ENCODE data around the gene CCDC78.

Gene CCDC78

DNA sequence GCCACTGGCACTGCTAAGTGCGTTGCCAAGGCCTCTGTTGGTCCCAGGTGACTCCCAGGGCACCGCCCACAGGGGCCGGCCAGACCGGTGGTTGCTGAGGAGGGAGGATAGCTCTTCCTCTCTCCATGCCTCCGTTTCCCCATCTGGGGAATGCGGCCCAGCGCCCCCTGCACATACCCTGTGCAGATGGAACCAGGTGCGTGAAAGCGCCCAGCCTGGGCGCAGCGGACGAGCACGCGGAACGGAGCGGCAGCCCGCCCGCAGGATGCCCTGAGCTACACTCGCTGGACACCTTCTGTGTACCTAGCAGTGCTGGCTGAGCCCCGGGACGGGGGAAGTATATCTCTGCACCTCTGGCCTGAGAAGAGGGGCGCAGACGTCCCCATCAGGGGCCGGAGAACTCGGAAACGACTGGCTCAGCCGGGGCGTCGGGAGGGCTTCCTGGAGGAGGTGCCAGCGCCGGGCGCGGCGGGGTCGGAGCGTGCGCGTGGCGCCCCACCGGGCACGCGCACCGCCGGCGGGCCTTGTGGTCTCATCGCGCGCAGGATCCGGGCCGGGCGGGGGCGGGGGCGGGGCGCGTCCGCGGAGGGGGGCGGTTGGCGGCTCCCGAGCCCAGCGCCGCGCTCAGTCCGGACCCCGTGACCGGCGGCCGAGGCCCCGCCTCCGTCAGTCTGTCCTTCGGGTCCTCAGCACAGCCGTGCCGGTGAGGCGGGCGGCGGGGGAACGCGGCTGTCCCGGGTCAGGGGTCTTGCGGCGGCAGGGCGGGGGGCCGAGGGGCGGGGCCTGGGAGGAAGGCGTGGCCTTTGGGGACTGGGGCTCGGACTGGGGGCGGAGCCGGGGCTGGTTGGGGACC lies at the start of gene CCDC78, which contains the start of gene HAGHL:
Gene CCDC78, minus strand, starts transcription at position 6 of the 853 bp plus-strand sequence. CDS start 76 bp downstream, outside the sequence.
Gene HAGHL, plus strand, starts transcription at position 669 of the 853 bp plus-strand sequence. CDS start 404 bp downstream, outside the sequence.
- peak; percentile 81 for DNase-seq

DNA sequence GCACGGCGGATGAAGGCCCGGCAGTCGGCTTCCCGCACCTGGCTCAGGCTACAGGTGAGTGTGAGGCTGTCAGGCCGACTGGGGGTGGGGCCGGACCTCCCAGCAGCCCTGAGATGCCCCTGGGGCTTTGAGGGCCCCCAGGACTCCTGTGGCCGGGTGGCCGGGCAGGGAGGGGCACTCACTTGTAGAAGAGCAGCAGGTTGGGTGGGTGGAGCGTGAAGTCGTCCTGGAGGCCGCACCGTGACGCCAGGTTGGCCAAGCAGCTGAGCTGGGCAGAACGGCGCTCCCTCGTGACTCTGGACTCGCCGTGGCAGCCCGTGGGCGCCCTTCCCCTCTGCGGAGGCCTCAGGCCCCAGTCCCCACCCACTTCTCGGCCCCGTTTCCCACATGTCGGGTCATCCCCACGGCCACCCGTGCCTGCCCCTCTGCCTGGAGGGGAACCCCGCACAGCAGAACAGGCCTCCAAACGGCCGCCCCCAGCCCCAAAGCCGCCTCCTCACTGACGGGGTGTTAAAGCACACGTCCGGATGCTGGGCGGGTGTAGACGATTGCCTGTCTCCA lies 49.1 kb upstream of the CCDC78 start:
- no peak for DNase-seq

DNA sequence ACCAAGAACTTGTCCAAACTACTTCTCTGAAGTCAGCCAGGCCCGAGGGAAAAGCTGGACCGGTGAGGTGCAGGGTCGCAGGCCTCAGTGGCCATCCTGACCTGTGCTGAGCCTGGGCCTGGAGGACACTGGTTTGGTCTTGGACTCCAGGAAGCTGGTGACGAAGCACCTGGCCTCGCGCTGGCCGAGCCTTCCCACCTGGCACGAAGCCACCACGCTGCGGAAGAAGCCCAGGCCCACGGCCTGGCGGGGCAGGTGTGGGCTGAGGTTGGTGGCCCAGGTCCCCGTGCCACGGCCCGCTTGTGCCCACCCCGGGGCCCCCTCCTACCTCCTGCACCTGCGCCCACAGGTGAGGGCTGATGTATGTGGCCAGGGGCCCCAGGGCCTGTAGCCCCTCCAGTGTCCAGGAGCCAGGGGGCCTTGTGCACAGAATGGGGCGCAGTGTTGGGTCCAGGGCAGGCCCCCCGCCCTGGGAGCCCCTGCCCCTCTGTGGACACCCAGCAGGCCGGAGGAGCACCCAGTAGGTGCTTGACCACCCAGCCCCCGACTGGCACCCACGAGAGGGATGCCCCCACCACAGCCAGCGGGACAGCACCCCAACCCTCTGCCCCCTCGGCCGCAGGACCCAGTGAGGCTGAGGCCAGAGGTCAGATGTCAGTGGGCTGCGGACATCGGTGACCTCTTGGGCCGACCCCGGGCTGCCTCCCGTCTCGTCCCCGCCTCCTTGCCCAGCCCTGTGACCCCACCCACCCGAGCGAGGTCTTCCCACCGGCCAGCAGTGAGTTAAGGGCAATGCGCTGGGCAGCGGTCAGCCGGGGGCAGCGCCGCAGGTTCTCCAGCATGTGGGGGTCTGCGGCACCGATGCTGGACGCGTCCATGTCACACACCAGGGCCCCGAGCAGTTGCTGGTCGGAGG lies 48.1 kb upstream of the CCDC78 start:
- DNase-seq, result no peak

DNA sequence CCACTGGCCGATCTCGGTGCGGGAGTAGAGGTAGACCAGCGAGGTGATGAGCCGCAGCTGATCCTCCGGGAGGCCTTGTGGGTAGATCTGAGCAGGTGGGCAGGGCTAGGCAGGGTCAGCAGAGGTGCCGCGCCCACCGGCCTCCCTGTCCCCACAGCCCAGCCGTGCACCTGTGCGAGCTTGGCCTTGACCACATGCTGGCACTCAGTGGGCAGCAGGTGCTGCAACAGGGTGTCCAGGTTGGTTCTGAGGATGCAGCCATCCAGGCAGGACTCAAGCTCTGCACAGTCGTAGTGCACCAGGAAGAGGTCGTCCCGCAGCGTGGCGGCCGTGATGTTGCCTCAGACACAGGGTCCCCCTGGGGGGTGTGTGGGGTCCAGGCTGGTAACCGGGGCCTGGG lies 46.7 kb upstream of the CCDC78 start:
- DNase-seq, result no peak

DNA sequence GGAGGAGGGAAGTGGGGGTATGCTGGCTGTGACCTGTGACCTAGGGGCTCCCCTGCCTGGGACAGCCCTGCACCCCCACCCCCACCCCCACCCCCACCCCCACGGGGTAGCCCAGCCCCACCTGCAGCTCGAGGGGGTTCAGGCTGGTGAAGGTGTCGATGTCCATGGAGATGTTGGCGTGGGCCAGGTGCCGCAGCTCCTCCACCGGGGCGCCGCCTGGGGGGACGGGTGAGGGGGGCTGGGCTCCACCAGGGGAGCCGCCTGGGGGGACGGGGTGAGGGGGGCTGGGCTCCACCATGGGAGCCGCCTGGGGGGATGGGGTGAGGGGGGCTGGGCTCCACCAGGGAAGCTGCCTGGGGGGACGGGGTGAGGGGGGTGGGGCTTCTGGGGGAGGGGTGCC lies 44.2 kb upstream of the CCDC78 start:
- no peak for DNase-seq

DNA sequence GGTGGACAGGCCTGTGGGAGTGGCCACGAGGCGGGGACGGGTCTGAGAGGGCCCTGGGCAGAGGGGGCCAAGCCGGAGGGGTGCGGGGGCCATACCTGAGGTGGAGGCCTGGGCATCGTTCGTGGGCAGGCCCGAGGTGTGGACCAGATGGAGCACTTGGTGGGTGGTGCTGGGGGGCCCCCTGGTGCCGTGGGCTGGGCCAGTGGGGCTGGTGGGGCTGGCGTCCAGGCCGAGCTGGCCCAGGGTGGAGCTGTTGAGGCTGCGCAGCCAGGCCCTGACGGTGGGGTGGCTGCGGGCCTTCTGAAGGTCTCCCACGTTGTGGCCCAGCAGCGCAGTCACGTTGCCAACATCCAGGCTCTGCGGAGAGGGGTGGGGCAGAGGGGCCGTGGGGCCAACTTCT lies 43.7 kb upstream of the CCDC78 start:
- no peak for DNase-seq

DNA sequence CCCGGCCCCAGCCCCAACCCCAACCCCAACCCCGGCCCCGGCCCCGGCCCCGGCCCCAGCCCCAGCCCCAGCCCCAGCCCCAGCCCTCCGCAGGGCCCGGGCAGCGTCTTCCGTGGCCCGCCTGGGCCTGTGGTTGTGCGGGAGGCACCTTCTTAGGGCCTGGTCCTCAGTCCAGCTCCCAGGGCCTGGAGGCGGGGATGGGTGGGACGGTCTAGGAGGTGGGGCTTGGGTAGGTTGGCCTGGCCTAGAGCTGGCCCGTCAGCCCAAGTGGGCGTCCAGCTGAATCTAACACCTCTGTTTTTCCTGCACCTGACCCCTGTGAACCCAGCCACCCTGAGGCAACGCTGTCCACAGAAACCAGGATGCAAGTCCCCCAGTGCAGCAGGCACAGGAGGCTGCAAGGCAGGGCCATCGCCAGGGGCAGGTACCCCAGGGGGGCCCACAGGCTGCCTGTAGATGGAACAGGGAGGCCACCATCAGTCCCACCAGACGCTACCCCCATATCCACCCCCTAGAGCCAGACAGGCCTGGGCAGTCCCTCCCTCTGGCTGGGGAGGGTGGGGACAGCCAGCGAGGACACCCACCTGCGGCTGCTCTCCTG lies 43.0 kb upstream of the CCDC78 start:
- DNase-seq, result no peak

DNA sequence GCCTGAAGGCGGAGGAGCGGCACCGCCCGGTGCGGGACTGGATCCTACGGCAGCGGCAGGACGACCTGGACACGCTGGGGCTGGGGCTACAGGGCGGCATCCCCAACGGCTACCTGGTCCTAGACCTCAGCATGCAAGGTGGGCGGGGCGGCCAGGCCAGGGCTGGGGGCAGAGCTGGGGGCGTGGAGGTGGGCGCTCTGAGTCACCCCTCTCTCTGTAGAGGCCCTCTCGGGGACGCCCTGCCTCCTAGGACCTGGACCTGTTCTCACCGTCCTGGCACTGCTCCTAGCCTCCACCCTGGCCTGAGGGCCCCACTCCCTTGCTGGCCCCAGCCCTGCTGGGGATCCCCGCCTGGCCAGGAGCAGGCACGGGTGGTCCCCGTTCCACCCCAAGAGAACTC lies 42.2 kb upstream of the CCDC78 start:
- DNase-seq, result no peak

DNA sequence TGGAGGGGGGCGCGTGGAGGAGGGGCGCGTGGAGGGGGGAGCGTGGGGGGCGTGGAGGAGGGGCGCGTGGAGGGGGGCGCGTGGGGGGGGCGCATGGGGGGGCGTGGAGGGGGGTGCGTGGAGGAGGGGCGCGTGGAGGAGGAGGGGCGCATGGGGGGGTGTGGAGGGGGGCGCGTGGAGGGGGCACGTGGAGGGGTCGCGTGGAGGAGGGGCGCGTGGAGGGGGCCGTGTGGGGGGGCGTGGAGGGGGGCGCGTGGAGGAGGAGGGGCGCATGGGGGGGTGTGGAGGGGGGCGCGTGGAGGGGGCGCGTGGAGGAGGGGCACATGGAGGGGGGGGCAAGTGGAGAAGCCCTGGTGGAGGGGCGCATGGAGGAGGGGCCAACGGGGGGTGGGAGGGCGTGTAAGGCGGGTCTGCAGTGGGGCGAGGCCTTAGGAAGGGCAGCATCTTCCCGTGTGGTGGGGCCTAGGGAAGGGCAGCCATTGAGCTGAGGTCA lies 41.5 kb upstream of the CCDC78 start:
- no peak for DNase-seq

DNA sequence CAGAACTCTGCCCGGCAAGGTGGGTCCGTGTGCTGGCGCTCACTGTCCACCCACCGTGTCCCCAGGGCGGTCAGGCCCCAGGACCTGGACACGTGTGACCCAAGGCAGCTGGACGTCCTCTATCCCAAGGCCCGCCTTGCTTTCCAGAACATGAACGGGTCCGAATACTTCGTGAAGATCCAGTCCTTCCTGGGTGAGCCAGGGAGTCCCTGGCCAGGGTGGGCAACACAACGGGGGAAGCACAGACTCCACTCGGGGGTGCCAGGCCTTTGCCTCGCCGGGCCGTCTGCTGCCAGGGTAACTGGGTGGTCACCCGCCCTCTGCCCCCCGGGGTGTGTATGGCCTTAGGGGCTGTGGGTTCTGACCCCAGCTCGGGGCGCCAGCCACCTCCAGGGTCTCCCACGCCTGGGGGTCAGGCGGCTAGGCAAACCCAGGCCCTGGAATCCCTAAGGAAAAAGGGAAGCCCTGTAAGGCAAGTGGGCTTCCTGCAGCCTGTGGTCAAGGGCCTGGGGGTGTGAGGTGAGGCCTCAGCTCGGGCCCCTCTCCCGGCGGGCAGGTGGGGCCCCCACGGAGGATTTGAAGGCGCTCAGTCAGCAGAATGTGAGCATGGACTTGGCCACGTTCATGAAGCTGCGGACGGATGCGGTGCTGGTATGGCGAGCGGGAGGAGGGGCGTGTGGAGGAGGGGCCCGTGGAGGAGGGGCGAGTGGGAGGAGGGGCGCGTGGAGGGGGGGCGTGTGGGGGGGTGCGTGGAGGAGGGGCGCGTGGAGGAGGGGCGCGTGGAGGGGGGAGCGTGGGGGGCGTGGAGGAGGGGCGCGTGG lies 40.8 kb upstream of the CCDC78 start:
- no peak for DNase-seq

DNA sequence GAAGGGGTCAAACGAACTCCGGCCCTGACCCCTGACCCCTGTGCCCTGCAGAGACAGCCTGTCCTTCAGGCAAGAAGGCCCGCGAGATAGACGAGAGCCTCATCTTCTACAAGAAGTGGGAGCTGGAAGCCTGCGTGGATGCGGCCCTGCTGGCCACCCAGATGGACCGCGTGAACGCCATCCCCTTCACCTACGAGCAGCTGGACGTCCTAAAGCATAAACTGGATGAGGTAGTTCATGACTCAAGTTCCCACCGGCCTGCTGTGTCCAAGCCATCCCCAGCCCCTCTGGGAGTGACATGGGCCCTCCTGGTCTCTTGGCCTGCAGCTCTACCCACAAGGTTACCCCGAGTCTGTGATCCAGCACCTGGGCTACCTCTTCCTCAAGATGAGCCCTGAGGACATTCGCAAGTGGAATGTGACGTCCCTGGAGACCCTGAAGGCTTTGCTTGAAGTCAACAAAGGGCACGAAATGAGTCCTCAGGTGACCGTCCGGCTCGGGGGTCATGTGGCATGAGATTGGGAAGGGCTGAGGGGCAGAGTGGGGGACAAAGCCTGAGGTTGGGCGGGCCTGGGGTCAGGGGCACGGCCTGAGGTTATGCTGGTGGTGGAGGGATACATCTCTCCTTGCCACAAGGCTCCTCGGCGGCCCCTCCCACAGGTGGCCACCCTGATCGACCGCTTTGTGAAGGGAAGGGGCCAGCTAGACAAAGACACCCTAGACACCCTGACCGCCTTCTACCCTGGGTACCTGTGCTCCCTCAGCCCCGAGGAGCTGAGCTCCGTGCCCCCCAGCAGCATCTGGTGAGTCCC lies 40.0 kb upstream of the CCDC78 start:
- DNase-seq, result no peak

DNA sequence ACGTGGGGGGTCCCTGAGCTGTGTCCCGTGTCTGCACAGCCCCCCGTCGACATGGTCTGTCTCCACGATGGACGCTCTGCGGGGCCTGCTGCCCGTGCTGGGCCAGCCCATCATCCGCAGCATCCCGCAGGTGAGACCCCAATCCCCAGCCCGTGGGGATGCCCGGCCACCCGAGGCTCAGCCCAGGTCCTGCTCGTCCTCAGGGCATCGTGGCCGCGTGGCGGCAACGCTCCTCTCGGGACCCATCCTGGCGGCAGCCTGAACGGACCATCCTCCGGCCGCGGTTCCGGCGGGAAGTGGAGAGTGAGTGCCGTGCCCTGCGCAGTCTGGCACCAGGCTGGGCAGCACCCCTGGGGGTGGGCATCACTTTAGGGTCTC lies 39.2 kb upstream of the CCDC78 start:
- DNase-seq, result no peak

DNA sequence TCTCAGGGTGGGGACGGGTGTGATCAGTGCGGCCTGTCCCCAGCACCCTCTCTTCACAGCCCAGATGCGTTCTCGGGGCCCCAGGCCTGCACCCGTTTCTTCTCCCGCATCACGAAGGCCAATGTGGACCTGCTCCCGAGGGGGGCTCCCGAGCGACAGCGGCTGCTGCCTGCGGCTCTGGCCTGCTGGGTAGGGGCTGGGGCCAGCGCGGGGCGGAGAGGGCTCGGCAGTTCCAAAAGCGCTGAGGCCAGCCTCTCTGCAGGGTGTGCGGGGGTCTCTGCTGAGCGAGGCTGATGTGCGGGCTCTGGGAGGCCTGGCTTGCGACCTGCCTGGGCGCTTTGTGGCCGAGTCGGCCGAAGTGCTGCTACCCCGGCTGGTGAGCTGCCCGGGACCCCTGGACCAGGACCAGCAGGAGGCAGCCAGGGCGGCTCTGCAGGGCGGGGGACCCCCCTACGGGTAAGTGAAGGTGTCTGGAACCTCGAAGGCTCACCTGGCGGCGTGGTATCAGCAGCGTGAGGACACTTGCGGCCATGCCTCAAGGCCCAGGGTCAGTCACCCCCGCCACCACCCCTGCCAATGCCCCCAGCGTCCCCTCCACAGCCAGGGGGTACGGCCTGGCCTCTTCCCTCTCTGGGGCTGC lies 38.7 kb upstream of the CCDC78 start:
- no peak for DNase-seq

DNA sequence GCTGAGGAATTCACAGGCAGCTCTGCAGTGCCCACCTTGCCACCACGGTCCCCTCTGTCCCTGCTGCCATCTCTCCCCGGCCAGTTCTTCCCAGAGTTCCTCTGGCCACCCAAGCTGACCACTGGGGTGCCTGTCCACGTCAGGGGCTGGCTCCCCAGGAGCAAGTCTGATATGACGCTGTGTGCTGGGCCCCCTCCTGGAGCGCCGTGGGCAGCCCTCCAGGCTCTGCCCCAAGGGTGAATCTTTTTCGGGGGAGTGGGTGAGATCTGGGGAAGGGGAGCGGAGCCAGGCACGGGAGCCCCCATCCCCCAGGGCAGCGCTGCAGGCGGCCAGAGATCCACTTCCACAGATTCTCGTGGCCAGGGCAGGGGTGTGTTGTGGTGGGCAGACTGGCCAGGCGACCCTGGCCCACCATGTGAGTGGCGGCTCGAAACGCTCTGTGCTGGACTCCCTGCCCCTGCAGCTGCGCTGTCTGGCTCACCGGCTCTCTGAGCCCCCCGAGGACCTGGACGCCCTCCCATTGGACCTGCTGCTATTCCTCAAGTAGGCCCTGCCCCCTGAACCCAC lies 38.0 kb upstream of the CCDC78 start:
- DNase-seq, result no peak

DNA sequence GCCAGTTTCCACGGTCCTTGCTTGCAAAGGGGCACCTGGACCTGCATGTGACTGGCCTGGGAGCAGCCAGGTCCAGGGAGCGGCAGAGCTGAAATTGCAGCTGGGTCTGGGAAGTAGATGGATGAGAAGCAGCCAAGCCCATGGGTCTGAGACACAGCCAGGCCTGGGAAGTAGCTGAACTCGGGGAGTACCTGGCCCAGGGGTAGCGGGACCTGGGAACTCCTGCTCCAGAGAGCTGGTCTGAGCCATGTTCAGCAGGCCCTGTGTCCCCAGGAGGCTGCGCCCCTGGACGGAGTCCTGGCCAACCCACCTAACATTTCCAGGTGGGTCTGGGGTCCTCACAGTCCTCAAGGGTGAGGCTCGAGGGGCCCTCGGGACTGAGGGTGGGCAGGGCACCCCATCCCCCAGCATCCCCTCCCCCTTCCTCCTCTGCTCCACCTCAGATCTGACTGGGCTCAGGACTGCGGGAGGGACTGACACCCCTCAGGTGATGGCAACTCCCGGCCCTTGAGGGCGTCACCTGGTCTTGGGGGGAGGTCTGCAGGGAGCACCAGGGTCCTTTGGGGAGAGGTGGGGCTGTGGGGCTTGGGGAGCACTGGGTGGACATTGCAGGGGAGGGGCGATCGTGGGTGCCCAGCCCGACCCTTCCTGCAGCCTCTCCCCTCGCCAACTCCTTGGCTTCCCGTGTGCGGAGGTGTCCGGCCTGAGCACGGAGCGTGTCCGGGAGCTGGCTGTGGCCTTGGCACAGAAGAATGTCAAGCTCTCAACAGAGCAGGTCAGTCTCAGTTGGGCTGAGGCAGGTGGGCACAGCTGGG lies 37.3 kb upstream of the CCDC78 start:
- no peak for DNase-seq

DNA sequence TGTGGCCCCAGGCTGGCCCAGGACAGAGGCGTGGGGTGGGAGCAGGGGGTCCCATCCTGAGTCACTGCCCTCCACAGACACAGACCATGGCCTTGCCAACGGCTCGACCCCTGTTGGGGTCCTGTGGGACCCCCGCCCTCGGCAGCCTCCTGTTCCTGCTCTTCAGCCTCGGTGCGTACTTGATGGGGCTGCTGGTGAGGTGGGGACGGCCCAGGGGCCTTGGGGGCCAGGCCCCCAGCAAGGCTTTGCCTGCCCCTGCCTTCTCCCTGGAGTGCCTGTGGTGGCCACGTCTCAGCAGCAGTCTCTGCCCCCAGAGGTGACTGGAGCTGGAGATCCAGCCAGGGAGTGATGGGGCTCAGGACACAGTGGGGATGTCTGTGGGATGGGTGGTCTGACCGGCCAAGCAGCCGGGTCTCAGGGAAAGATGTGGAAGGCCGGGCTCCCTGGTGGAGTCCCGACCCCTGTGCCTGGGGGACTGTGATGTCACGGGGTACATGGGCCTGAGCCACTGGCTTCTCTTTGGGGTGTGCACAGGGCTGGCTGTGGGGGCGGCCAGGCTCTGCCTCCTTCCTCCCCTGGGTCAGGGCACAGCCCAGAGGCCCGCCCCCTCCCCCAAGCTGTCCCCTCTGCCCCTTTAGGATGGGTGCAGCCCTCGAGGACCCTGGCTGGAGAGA lies 36.5 kb upstream of the CCDC78 start:
- no peak for DNase-seq

DNA sequence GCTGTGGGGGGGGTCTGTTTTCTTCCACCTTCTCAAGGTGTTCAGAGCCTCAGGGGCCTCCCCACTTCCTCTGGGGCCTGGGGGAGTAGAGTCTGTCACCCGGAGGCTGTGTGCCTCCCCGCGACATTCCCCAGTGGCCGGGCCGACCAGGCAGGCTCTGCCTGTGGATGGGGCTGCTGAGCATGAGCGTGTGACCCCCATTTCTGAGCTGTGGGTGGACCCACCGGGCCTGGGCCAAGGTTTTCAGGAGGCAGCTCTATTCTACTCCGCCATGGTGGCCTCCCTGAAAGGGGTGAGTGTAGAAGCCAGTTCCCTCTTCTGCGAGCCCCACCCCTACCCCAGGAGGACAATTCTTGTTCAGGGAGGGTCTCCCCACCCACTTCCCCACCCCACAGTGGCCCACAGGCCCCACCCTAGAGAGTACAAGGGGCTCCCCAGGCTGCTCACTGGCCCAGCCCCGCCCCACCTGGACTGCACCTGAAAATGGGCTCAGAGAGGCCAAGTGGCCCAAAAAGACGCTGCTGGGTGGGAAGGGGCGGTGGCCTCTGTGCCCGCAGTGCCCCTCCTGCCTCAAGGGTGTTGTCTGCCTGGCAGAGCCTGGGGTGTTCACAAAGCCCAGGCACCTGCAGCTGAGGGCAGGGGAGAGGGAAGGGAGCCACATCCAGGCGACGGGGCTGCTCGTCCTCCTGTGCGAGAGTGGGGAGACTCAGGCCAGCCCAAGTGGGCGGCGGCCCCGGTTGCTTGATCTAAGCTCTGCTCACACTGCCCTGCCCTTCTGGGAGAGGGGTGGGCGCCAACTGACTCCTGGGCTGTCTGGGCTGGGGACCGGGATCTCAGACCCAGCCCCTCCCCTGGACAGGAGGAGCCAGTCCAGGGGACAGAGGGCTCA lies 35.6 kb upstream of the CCDC78 start:
- DNase-seq, result no peak

Data from CD4-positive, alpha-beta T cell treated with Interleukin-6 for 4 hours (primary cell).